ENCODE results near the gene TBC1D22A. TPM values are rescaled to one million over a fixed set of nuclear protein-coding genes. Genes with fewer than 3 reads are reported as not detected.

Gene TBC1D22A
- total RNA-seq, 6 donors from 2014 or later: 27.1 to 48.2 (median 35.3) TPM

GRCh38 chr22:47030143-47030661 is 267.8 kb downstream of the TBC1D22A start:
- H3K9me3 ChIP-seq: no peaks in the 10 kb centered on the region

DNA sequence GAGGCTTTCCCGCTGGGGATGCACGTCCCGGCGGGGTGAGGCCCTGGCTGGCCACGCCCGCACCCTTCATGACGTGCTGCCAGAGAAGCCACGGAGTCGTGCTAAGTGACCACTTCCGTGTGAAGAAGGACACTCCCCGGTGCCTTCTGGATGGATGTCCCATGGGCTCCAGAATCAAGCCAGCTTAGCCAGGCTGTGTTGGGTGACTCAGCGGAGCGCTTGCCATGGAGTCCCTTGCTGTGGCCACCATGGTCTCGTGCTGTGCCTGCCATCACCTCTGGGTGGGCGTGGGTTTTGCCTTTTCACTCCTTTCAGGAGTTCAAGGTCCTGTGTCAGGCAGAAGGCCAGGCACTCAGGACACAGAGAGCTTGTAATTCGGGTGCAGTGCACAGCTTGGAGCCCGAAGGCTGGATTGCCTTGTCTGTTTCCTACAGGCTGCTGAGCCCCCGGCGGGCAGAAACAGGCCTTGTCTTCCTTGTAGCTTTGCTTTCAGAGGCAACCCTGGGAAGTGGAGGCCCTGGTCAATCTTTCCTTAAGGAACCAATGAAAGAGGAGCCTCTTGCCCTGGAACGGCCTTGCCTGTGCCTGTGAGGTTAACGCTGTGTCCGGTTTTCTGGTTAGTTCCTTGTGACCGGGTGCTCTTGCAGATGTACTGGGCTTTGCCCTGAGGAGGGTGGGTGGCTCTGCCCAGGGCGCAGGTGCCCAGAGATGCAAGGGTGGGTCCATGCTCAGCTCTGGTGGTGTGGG is 268.6 kb downstream of the TBC1D22A start:
- peak overlapping the region in 1 of 4 donors; percentile 81 for H3K27ac ChIP-seq
- WGBS, 2 donors: 96 to 100% methylated on average over 1 to 15 of the region's 24 CpGs

More at GRCh38 chr22:47030143-47030661, 267.8 kb downstream of the TBC1D22A start:
- TF ChIP-seq EP300 (IDR thresholded peaks at IDR 0.05) (no peak), POLR2A (IDR thresholded peaks at IDR 0.05) (no peak)
- Histone ChIP-seq H3K4me1 (peaks cover 0 to 22% (median 11%) of the 10 kb centered on the region in 4 donors), H3K36me3 (no peaks in the 10 kb centered on the region), H3K27ac (no peak overlapping the region), H3K27me3 (no peaks in the 10 kb centered on the region), H3K4me3 (no peak overlapping the region)
- 83 to 86% methylated on average over 7 of the region's 7 CpGs for WGBS, 2 donors
- no peak for DNase-seq
- no peak for ATAC-seq (ENCODE audit: low FRiP score in 2 of 2)

DNA sequence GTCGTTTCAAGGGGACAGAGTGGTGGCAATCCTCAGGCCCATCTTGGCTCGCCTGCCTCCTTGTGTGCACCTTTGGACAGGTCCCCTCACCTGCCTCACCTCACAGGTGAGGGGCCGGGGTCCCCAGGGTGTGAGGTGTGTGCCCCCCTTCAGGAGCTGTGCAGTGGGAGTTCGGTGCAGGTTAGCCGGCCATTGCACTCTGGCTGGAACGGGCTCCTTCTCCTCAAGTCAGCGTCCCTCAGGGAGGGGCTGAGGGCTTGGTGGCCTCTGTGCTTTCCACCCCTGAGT is 269.1 kb downstream of the TBC1D22A start:
- WGBS, 2 donors: 96 to 100% methylated on average over 1 to 7 of the region's 7 CpGs
- no peaks in the 10 kb centered on the region for H3K9me3 ChIP-seq
- no peak for TF ChIP-seq POLR2A (IDR thresholded peaks at IDR 0.05)
- TF ChIP-seq POLR2AphosphoS5 (IDR thresholded peaks at IDR 0.05): no peak
- TF ChIP-seq, protein P1, sequence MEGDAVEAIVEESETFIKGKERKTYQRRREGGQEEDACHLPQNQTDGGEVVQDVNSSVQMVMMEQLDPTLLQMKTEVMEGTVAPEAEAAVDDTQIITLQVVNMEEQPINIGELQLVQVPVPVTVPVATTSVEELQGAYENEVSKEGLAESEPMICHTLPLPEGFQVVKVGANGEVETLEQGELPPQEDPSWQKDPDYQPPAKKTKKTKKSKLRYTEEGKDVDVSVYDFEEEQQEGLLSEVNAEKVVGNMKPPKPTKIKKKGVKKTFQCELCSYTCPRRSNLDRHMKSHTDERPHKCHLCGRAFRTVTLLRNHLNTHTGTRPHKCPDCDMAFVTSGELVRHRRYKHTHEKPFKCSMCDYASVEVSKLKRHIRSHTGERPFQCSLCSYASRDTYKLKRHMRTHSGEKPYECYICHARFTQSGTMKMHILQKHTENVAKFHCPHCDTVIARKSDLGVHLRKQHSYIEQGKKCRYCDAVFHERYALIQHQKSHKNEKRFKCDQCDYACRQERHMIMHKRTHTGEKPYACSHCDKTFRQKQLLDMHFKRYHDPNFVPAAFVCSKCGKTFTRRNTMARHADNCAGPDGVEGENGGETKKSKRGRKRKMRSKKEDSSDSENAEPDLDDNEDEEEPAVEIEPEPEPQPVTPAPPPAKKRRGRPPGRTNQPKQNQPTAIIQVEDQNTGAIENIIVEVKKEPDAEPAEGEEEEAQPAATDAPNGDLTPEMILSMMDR (IDR thresholded peaks at IDR 0.05): no peak
- TF ChIP-seq EP300 (IDR thresholded peaks at IDR 0.05): no peak
- H3K27me3 ChIP-seq: no peaks in the 10 kb centered on the region
- H3K4me1 ChIP-seq: peaks cover 0 to 25% (median 11%) of the 10 kb centered on the region in 4 donors
- DNase-seq (no peak), ATAC-seq (ENCODE audit: low FRiP score in 2 of 2) (no peak)
- no peaks in the 10 kb centered on the region for H3K36me3 ChIP-seq
- no peak overlapping the region for H3K4me3 ChIP-seq
- peak overlapping the region in 3 of 4 donors; percentile 81 to 91 (median 84) for H3K27ac ChIP-seq

More for the DNA sequence above, 268.6 kb downstream of the TBC1D22A start:
- ATAC-seq (ENCODE audit: low FRiP score in 2 of 2): peak in 1 of 2 donors; percentile 4
- no peak for DNase-seq
- Histone ChIP-seq H3K4me1 (peaks cover 0 to 25% (median 11%) of the 10 kb centered on the region in 4 donors), H3K4me3 (no peak overlapping the region), H3K9me3 (no peaks in the 10 kb centered on the region), H3K36me3 (no peaks in the 10 kb centered on the region), H3K27me3 (no peaks in the 10 kb centered on the region)
- TF ChIP-seq POLR2A (IDR thresholded peaks at IDR 0.05): no peak
- TF ChIP-seq POLR2AphosphoS5 (IDR thresholded peaks at IDR 0.05): no peak

DNA sequence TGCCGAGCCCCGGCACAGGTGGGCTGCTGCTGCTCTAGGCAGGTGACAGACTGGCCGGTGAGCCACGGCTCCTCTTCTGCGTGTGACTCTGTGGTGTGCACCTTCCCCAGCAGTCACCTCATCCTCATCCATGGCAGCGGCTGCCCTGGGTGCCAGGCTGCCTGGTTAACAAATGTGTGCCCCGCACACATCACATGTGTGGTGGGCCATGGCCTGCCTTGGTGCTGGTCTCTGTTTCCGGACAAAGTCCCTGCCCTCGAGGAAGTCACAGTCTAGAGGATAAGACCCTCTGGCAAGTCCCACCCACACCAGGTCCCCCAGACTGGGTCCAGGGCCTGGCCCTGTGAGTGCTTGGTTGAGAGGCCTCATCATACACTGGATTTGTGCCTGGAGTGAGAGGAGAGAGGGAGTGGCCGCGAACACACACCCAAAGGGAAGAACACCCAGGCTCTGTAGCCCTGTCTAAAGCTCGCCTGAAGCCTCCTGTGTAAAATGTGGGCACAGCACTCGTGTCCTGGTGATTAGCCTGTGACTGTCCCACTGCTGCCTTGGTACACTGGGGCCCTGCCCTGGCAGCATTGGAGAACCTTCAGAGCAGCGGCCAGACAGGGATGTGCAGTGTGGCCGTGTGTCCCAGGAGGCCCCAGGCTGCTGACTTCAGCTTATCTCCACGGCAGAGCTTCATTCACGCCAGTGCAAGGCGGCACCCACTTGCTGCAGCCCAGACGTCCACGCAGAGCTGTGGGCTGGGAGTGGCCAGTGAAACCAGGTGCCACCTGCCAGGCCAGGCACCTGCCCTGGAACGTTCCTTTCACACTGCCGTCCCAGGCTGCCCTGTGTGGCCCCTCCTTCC is 269.9 kb downstream of the TBC1D22A start:
- TF ChIP-seq POLR2AphosphoS5 (IDR thresholded peaks at IDR 0.05) (no peak), POLR2A (IDR thresholded peaks at IDR 0.05) (peak in 1 of 4 donors; percentile 25)
- TF ChIP-seq, protein P1 (IDR thresholded peaks at IDR 0.05): no peak
- Histone ChIP-seq H3K27ac (peak overlapping the region; percentile 62 to 91 (median 82)), H3K36me3 (peaks cover 0 to 6% (median 2%) of the 10 kb centered on the region in 4 donors), H3K4me1 (peaks cover 0 to 25% (median 11%) of the 10 kb centered on the region in 4 donors), H3K9me3 (no peaks in the 10 kb centered on the region), H3K27me3 (no peaks in the 10 kb centered on the region), H3K4me3 (no peak overlapping the region)
- WGBS, 2 donors: 77 to 92% methylated on average over 9 to 22 of the region's 22 CpGs
- DNase-seq: peak; percentile 74 to 75
- ATAC-seq (ENCODE audit: low FRiP score in 2 of 2): peak; percentile 61 to 86

- no peaks in the 10 kb centered on the region for H3K27me3 ChIP-seq
- no peak overlapping the region for H3K4me3 ChIP-seq
- peaks cover 0 to 13% (median 5%) of the 10 kb centered on the region in 4 donors for H3K36me3 ChIP-seq
- WGBS, 2 donors: 70 to 78% methylated on average over 15 of the region's 15 CpGs
- TF ChIP-seq EP300 (IDR thresholded peaks at IDR 0.05): peak in 2 of 4 donors; percentile 18 to 55
- TF ChIP-seq POLR2AphosphoS5 (IDR thresholded peaks at IDR 0.05): no peak
- DNase-seq (peak in 1 of 2 donors; percentile 72), ATAC-seq (ENCODE audit: low FRiP score in 2 of 2) (peak; percentile 22 to 71)
- H3K27ac ChIP-seq: peak overlapping the region; percentile 62 to 91 (median 82)
- peaks cover 0 to 25% (median 11%) of the 10 kb centered on the region in 4 donors for H3K4me1 ChIP-seq
- H3K9me3 ChIP-seq: no peaks in the 10 kb centered on the region
Measured at GRCh38 chr22:47032956-47033647, 270.7 kb downstream of the TBC1D22A start.

Data from upper lobe of left lung (tissue), 6 donors.